Measurements from ENCODE around the gene PLXNA4.

PLXNA4 gene

DNA sequence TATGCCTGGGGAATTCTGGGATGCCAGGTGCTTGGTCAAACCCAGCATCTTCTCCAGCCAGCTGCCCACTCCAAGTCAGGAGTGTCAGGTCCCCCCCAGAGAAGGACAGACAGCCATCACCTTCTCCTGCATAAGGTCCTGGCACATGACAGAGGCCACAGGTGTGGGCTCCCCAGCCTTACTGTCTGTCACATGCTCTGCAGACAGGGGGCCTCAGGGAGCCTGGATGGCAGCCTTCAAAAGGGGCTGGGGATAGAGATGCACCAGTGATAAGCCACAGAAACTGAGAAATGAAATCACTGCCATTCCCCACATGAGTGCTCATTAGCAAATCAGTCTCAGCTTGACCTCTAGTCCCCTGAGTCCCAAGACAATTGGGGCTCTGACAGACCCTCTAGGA lies 72.9 kb downstream of the PLXNA4 start:
- Mint-ChIP-seq H3K27me3 (peaks cover 19% of the 10 kb centered on the region), H3K36me3 (ENCODE audit: low read depth) (no peaks in the 10 kb centered on the region), H3K27ac (no peak overlapping the region), H3K9me3 (no peaks in the 10 kb centered on the region), H3K4me3 (no peak overlapping the region), H3K4me1 (ENCODE audit: low read depth) (no peaks in the 10 kb centered on the region)
- intact Hi-C loops (cut with micrococcal nuclease): no loop called here

DNA sequence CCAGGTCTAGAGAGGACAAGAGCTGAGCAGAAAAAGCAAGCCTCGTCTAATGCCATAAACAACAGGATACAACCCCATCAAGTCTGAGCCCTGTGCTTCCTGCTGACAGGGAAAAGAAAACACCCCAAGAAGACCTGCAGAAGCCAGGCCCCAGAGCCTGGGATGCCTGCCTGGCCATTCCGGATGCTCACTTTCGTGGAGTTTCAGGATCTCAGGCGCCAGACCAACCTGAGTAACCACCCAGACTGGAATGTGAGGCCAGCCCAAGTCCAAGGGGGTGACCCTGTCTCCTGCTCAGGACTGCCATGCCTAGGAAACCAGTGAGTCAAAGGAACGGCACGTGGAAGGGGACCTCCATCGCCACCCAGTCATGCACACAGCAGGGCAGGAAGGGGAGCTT lies 74.3 kb downstream of the PLXNA4 start:
- Mint-ChIP-seq H3K36me3 (ENCODE audit: low read depth) (no peaks in the 10 kb centered on the region), H3K27ac (no peak overlapping the region), H3K9me3 (no peaks in the 10 kb centered on the region), H3K4me3 (no peak overlapping the region), H3K27me3 (peaks cover 17% of the 10 kb centered on the region), H3K4me1 (ENCODE audit: low read depth) (no peaks in the 10 kb centered on the region)
- intact Hi-C loops (cut with micrococcal nuclease): no loop called here

DNA sequence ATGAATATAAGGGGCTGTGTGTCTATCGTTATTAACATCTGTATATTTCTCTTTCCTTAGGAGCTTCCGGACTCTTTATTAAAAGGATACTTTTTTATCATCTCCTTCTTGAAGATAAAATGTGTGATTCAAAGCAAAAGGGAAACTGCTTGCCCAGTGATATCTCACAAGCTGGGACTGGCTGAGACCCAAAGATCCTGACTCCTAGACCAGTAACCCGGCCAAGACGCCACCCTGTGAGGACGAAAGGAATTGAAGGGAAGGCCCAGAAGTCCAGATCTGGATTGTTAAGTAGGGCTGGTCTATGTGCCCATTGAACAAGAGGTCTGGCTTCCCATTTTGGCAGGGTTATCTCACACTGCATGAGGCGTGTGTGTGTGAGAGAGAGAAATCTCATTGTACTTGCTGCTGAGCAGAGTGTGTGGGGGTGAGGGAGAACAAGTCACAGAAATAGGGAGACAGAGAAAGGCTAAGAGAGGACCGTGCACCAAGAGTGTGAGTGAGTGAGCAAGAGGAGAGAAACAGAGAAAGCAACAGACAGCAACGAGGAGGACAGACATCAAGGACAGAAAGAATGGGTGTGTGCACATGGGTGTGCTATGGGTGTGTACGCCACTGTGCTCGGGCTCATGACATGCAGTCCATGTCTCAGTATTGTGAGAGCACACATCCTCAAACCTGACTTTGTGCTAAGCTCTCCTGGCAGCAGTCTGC lies 75.4 kb downstream of the PLXNA4 start:
- no peaks in the 10 kb centered on the region for H3K36me3 Mint-ChIP-seq (ENCODE audit: low read depth)
- no peak overlapping the region for H3K4me3 Mint-ChIP-seq
- H3K9me3 Mint-ChIP-seq: no peaks in the 10 kb centered on the region
- intact Hi-C loops (cut with micrococcal nuclease): no loop called here
- no peaks in the 10 kb centered on the region for H3K4me1 Mint-ChIP-seq (ENCODE audit: low read depth)
- H3K27me3 Mint-ChIP-seq: peaks cover 17% of the 10 kb centered on the region
- H3K27ac Mint-ChIP-seq: no peak overlapping the region

DNA sequence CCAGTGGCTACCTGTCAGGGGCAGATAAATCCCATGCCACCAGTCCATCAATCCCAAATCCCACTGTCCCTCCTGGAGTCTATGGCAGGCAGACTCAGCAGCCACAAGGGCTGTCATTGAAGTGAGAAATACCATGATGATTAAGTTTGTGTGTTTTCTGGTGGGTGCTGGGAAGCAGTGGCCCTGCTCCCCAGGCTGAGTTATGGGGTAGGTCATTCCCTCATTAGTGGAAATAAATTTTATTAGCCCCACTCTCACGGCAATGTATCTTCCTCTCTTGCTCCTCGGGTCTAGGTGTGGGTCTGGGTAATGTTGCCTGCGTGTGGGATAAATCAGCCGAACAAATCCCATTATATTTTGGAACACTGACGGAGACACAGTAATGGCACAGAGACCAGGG lies 76.8 kb downstream of the PLXNA4 start:
- Mint-ChIP-seq H3K4me1 (ENCODE audit: low read depth) (no peaks in the 10 kb centered on the region), H3K27me3 (peaks cover 17% of the 10 kb centered on the region), H3K4me3 (no peak overlapping the region), H3K27ac (no peak overlapping the region), H3K36me3 (ENCODE audit: low read depth) (no peaks in the 10 kb centered on the region), H3K9me3 (no peaks in the 10 kb centered on the region)
- intact Hi-C loops (cut with micrococcal nuclease): no loop called here

DNA sequence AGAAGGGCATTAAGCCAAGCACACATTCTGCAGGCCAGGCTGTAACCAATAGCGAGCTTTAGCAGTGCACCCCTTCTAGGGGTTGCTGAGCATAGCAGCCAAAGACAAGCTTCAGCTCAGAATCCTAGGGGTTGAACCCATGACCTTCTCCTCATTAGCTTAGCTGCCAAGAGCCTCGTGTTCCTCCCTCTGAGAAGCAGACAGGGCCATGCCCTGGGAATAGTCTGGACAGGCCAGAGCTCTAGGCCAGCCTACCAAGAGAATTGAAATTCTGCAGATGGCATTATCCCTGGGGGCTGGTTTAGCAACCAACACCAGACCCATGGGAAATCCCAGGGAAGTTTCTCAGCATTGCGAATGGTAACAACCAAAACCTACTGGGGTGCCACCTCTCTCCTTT lies 77.2 kb downstream of the PLXNA4 start:
- H3K4me3 Mint-ChIP-seq: no peak overlapping the region
- no peaks in the 10 kb centered on the region for H3K36me3 Mint-ChIP-seq (ENCODE audit: low read depth)
- intact Hi-C loops (cut with micrococcal nuclease): no loop called here
- H3K27ac Mint-ChIP-seq: no peak overlapping the region
- H3K9me3 Mint-ChIP-seq: no peaks in the 10 kb centered on the region
- peaks cover 17% of the 10 kb centered on the region for H3K27me3 Mint-ChIP-seq
- no peaks in the 10 kb centered on the region for H3K4me1 Mint-ChIP-seq (ENCODE audit: low read depth)

DNA sequence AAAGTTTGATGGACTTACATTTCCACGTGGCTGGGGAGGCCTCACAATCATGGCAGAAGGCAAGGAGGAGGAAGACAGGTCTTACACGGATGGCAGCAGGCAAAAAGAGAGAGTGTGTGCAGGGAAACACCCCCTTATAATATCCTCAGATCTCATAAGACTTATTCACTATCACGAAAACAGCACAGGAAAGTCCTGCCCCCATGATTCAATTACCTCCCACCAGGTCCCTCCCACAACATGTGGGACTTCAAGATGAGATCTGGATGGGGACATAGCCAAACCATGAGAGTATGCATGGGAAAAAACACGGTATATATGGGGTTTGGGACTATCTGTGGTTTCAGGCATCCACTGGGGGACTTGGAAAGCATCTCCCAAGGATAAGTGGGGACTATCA lies 78.0 kb downstream of the PLXNA4 start:
- no peak overlapping the region for H3K27ac Mint-ChIP-seq
- H3K9me3 Mint-ChIP-seq: no peaks in the 10 kb centered on the region
- intact Hi-C loops (cut with micrococcal nuclease): no loop called here
- no peak overlapping the region for H3K4me3 Mint-ChIP-seq
- H3K36me3 Mint-ChIP-seq (ENCODE audit: low read depth): no peaks in the 10 kb centered on the region
- H3K4me1 Mint-ChIP-seq (ENCODE audit: low read depth): no peaks in the 10 kb centered on the region
- peaks cover 13% of the 10 kb centered on the region for H3K27me3 Mint-ChIP-seq

DNA sequence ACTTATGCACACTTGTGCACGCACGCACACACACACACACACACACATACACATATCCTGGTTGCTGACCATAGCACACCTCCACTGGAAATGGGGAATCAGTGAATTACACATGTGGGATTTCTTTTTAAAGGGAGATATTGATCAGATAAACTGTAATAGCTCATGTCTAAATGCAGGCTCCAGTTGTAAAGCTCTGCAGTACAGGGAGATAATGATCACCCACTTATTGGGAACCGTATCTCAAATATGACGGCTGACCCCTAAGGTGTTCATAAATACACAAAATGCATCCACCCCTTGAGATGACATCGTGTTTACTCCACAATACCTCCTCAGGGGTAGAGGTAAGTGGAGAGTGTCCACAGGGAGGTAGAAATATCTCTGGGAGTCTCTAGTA lies 79.2 kb downstream of the PLXNA4 start:
- Mint-ChIP-seq H3K4me3 (no peak overlapping the region), H3K4me1 (ENCODE audit: low read depth) (no peaks in the 10 kb centered on the region), H3K27me3 (peaks cover 10% of the 10 kb centered on the region), H3K27ac (no peak overlapping the region), H3K36me3 (ENCODE audit: low read depth) (no peaks in the 10 kb centered on the region), H3K9me3 (no peaks in the 10 kb centered on the region)
- intact Hi-C loops (cut with micrococcal nuclease): no loop called here

DNA sequence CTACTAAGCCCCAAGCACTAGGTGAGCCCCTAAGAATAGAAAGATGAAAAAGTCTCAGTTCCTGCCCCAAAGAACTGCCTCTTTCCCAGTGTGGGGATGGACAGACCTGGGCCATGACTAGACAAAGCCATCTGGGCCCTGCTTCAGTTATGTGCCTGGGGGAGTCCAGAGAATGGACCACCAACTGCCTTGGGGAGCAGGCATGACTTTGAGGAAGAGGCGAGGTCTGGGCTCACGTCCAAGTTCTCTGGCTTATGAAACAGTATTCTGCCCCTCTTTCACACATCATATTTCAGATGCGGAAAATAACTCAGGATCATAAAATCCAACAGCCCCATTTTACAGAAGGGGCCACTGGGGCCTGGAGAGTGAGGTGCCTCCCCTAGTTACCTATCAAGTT lies 80.3 kb downstream of the PLXNA4 start:
- Mint-ChIP-seq H3K36me3 (ENCODE audit: low read depth) (no peaks in the 10 kb centered on the region), H3K9me3 (no peaks in the 10 kb centered on the region), H3K27ac (no peak overlapping the region), H3K27me3 (peaks cover 8% of the 10 kb centered on the region), H3K4me1 (ENCODE audit: low read depth) (no peaks in the 10 kb centered on the region), H3K4me3 (no peak overlapping the region)
- intact Hi-C loops (cut with micrococcal nuclease): no loop called here

DNA sequence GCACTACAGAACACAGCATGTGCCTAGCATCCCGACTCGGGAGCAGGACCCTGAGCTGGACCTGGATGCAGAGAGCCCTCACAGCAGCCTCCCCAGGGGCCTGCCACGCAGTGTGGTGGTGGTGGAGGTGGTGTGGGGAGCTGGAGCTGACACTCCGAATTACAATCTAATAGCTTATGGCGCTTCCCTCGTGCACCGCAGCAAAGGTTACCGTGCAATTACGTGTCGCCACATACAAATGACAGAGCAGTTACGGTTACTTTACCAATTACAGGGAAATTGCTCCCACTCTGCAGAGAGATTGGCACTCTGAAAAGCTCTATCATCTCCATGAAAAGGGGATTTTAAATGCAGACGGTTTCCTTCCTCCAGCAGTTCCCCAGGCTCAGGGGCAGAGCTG lies 81.8 kb downstream of the PLXNA4 start:
- no peaks in the 10 kb centered on the region for H3K4me1 Mint-ChIP-seq (ENCODE audit: low read depth)
- intact Hi-C loops (cut with micrococcal nuclease): no loop called here
- H3K36me3 Mint-ChIP-seq (ENCODE audit: low read depth): no peaks in the 10 kb centered on the region
- no peak overlapping the region for H3K27ac Mint-ChIP-seq
- H3K4me3 Mint-ChIP-seq: no peak overlapping the region
- no peaks in the 10 kb centered on the region for H3K9me3 Mint-ChIP-seq
- H3K27me3 Mint-ChIP-seq: peaks cover 7% of the 10 kb centered on the region

DNA sequence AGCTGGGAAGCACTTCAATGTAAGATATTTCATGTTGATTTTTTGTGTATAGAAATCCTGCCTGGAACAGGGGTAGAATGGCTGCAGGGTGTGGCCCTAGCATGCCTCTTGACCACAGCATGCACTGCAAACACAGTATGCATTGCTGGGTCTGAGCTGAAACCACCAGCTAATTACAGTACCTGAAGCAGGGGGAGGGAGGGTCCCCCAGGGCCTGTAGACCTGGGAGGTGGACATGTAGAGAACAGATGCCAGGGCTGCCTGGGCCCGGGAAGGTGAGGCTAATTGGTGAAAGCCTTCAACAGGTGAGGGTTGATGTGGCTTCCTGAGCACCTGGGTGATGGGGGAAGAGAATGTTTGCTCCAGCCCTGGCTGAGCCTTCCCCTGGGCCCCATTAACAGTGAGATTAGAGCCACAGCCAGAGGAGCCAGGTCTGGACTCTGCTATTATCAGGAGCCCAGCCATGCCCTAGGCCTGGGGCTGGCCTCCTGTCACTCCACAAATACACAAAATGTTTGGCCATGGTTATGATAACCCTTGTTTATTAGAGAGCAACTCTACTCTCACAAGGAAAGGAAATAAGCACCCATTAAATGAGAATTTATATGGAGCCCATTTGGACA lies 83.3 kb downstream of the PLXNA4 start:
- Mint-ChIP-seq H3K4me1 (ENCODE audit: low read depth) (no peaks in the 10 kb centered on the region), H3K27ac (no peak overlapping the region), H3K4me3 (no peak overlapping the region), H3K27me3 (peaks cover 16% of the 10 kb centered on the region), H3K9me3 (no peaks in the 10 kb centered on the region), H3K36me3 (ENCODE audit: low read depth) (no peaks in the 10 kb centered on the region)
- intact Hi-C loops (cut with micrococcal nuclease): no loop called here

DNA sequence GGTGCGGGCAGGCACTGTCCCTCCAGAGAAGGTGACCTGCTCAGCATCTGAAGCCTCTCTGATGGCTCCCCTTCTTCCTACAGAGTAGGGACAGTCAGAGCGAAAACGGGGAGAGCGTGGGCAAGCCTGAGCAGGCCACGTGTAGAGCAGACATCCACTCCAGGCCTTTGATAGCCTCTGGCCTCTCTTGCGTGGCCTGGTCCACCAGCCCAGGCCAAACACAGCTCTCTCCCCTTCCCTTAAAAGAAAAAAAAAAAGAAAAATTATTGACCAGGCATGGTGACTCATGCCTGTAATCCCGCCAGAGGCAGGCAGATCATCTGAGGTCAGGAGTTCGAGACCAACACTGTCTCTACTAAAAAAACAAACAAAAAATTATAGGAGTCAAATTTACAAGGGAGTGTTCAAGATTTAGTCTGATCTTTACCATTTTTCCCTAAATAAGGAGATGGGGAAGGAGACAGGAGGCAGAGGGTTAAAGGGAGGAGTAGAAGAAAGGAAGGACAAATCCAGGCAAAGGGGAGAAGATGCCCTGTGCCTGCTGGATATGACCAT lies 84.8 kb downstream of the PLXNA4 start:
- intact Hi-C loops (cut with micrococcal nuclease): no loop called here
- H3K36me3 Mint-ChIP-seq (ENCODE audit: low read depth): no peaks in the 10 kb centered on the region
- no peaks in the 10 kb centered on the region for H3K9me3 Mint-ChIP-seq
- no peak overlapping the region for H3K27ac Mint-ChIP-seq
- no peaks in the 10 kb centered on the region for H3K4me1 Mint-ChIP-seq (ENCODE audit: low read depth)
- H3K4me3 Mint-ChIP-seq: no peak overlapping the region
- H3K27me3 Mint-ChIP-seq: peaks cover 25% of the 10 kb centered on the region

DNA sequence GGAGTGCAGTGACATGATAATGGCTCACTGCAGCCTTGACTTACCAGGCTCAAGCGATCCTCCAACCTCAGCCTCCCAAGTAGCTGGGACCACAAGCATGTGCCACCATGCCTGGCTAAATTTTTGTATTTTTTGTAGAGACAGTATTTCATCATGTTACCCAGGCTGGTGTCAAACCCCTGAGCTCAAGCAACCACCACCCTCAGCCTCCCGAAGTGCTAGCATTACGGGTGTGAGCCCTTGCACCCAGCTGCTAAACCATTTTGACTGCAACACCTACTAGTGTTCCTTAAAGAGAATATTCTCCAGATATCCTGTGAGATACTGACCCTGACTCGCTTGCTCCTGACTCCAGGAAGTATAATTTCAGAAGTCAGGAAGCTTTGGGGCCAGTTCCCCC lies 85.8 kb downstream of the PLXNA4 start:
- Mint-ChIP-seq H3K36me3 (ENCODE audit: low read depth) (no peaks in the 10 kb centered on the region), H3K27me3 (peaks cover 32% of the 10 kb centered on the region), H3K4me1 (ENCODE audit: low read depth) (no peaks in the 10 kb centered on the region), H3K9me3 (no peaks in the 10 kb centered on the region), H3K4me3 (no peak overlapping the region), H3K27ac (no peak overlapping the region)
- intact Hi-C loops (cut with micrococcal nuclease): no loop called here

DNA sequence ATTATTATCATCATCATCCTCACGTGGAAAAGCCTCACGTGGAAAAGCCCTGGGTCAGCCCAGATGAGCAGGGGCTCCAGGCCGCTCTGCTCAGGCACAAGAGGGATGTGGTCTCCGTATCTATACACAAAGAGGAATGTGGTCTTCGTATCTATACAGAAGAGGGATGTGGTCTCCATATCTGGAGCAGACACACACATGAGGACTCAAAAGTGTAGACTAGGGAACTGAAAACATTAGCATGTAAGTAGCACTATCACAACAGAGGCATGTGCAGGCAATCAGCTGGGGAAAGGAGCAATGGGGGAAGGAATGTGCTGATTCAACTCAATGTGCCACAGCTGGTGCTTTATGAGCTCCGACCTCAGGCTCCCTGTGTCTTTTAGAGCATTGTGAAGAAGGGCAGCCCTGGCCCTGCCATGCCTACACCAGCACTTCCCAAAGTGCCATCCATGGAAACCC lies 86.5 kb downstream of the PLXNA4 start:
- H3K9me3 Mint-ChIP-seq: no peaks in the 10 kb centered on the region
- intact Hi-C loops (cut with micrococcal nuclease): no loop called here
- no peaks in the 10 kb centered on the region for H3K36me3 Mint-ChIP-seq (ENCODE audit: low read depth)
- no peak overlapping the region for H3K27ac Mint-ChIP-seq
- no peaks in the 10 kb centered on the region for H3K4me1 Mint-ChIP-seq (ENCODE audit: low read depth)
- H3K27me3 Mint-ChIP-seq: peaks cover 37% of the 10 kb centered on the region
- H3K4me3 Mint-ChIP-seq: no peak overlapping the region

DNA sequence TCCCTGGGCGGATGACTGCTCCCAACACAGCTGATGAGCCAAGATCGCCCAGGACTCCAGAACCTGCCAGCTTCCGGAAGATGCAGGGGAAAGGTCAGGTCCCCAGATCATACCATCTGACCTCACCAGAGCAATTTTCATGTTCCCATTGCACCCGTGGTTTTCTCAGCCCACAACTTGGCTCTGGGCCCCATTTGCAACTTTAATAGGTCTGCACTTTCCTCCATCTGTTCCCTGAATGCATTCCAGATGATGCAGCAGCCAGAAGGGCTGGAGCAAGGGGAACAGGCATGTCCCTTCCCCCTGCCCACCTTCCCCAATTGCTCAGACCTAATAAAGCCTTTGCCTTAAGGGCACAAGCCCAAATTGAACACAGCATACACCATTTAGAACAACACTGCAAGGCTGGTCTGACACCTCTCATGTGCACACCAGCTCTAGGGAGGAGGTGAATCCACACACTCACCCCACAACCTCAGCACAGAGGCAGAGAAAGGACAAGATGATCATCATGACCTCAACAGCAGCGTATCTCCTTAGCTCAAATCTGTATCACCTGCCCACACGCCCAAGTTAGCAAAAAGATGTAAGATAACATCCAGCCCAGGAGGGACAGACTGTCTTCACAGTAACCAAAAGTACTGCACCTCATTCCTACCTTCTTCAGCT lies 87.5 kb downstream of the PLXNA4 start:
- Mint-ChIP-seq H3K4me3 (no peak overlapping the region), H3K4me1 (ENCODE audit: low read depth) (no peaks in the 10 kb centered on the region), H3K27ac (no peak overlapping the region), H3K9me3 (no peaks in the 10 kb centered on the region), H3K27me3 (peaks cover 44% of the 10 kb centered on the region), H3K36me3 (ENCODE audit: low read depth) (no peaks in the 10 kb centered on the region)
- intact Hi-C loops (cut with micrococcal nuclease): no loop called here
